Activated naive CD4-positive, alpha-beta T cell treated with anti-CD3 and anti-CD28 coated beads, Interleukin-2, amount 50 U/mL, for 24 hours (primary cell): ENCODE results near the gene ANKRD16.
"Not testable (repeated sequence)": the region's sequence is repeated elsewhere in the genome, so short reads cannot be mapped to it uniquely, and the experiment has no call there.

Experiments used
- H3K27ac Mint-ChIP-seq: one replicate; pipeline ENCODE4 v1.8.0; 2021; ENCODE audit warnings: mild to moderate bottlenecking, mixed read lengths
- H3K27me3 Mint-ChIP-seq: one replicate; pipeline ENCODE4 v1.8.0; 2021; ENCODE audit warnings: mixed read lengths
- H3K36me3 Mint-ChIP-seq: one replicate; pipeline ENCODE4 v1.8.0; 2021; ENCODE audit warnings: mixed read lengths
- H3K4me1 Mint-ChIP-seq: one replicate; pipeline ENCODE4 v1.8.0; 2021; ENCODE audit warnings: mixed read lengths
- H3K4me3 Mint-ChIP-seq: one replicate; pipeline ENCODE4 v1.8.0; 2021; ENCODE audit warnings: mild to moderate bottlenecking, mixed read lengths
- H3K9me3 Mint-ChIP-seq: one replicate; pipeline ENCODE4 v1.8.0; 2021; ENCODE audit warnings: mixed read lengths

The ANKRD16 gene

DNA sequence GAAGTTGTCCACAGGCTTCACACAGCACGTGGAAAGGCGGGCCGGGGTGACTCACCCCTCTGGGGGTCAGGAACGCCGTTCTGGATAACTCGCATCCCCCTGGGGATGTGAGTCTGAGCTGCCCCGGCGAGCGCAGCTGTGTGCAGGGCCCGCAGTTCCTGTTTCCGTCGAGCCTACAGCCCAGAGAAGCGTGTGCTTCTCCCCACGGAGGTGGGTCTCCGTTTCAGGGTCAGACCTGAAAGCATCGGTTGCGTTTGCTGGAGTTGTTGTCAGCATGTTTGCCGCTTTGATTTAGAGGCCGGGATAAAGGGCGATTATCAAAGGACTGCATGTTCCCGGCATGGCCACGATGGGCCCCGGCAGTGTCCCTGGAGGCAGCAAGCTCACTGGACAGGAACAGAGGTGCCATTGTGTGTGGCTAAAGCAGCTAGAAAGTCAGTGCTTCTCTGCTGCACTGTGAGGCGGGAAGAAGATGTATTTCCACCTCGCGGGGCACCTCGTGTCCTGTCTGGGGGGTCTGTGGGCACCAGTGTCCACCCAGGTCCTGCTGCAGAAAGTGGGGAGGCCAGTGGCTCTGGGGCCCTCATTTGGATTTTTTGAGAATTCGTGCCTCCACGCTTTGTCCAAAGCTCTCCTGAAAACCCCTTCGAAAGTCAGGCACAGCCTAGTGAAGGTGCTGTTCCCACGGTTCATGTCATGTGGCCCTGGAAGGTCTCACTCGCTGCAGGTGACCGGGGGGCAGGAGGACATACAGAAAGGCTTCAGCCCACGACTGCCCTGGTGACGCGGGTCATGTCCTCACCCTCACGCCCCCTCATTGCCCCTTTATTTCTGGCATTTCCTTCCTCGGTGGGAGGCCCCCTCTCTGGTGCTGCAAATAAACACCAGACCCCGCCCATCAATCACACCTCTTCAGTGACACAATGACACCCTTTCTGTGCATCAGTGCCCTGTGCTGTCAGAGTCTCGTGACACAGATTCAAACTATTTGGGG is 49.1 kb downstream of the ANKRD16 start:
- Mint-ChIP-seq H3K4me1 (peaks cover 11% of the 10 kb centered on the region), H3K27me3 (no peaks in the 10 kb centered on the region), H3K9me3 (no peaks in the 10 kb centered on the region), H3K4me3 (no peak overlapping the region), H3K27ac (no peak overlapping the region), H3K36me3 (no peaks in the 10 kb centered on the region)

DNA sequence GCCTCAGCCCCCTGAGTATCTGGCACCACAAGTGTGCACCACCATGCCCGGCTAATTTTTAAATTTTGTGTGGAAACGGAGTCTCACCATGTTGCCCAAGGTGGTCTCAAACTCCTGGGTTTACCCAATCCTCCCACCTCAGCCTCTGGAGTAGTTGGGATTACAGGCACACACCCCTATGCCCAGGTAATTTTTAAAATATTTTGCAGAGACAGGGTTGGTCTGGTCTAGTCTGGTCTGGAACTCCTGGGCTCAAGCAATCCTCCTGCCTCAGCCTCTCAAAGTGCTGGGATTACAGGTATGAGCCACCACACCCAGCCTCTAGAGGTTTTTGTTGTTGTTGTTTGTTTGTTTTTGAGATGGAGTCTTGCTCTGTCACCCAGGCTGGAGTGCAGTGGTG is 53.5 kb downstream of the ANKRD16 start:
- H3K36me3 Mint-ChIP-seq, H3K4me1 Mint-ChIP-seq, H3K9me3 Mint-ChIP-seq, H3K27me3 Mint-ChIP-seq, H3K4me3 Mint-ChIP-seq, H3K27ac Mint-ChIP-seq: not testable (repeated sequence)

DNA sequence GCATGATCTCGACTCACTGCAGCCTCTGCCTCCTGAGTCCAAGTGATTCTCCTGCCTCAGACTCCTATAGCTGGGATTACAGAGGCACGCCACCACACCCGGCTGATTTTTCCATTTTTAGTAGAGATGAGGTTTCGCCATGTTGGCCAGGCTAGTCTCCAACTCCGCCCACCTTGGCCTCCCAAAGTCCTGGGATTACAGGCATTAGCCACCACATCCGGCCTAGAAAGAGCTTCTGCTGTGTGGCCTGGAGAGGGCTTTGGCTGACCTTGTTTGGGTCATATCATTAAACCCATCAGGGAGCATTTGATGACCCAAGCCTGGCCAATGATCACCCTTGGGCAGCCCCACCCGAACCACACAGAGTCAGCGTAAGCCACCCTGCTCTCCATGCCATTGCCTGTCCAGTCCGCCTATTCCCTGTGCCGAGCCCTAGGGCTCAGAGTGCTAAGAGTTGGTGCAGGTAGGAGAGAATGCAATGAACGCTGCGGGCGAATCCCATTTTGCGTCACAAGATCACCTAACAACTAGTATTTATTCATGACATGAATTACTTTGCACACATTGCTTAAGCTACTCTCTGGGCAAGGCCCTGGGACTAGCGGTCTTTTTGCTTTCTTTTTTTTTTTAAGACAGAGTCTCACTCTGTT is 54.1 kb downstream of the ANKRD16 start:
- Mint-ChIP-seq H3K27me3 (no peaks in the 10 kb centered on the region), H3K9me3 (no peaks in the 10 kb centered on the region), H3K36me3 (no peaks in the 10 kb centered on the region), H3K27ac (no peak overlapping the region), H3K4me1 (no peaks in the 10 kb centered on the region), H3K4me3 (no peak overlapping the region)

DNA sequence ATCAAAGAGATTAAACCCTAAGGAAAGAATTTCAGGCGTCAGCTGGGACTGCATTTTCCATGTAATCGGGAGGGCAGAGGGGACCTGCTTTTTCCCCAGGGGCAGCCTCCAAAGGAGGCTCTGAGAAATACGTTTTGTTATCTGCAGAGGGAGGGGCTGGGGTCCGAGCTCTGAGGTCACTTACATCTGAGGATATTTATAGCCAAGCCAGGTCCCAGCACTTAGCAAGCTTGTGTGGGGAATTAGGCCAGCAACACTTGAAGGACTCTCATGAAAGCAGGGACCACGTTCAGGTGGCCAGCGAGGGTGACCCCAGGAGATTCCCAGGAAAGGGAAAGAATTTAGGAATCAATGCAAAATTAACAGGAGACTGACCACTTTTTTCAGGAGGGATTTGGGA is 55.9 kb downstream of the ANKRD16 start:
- no peaks in the 10 kb centered on the region for H3K36me3 Mint-ChIP-seq
- no peaks in the 10 kb centered on the region for H3K9me3 Mint-ChIP-seq
- no peak overlapping the region for H3K27ac Mint-ChIP-seq
- no peaks in the 10 kb centered on the region for H3K27me3 Mint-ChIP-seq
- no peak overlapping the region for H3K4me3 Mint-ChIP-seq
- no peaks in the 10 kb centered on the region for H3K4me1 Mint-ChIP-seq

DNA sequence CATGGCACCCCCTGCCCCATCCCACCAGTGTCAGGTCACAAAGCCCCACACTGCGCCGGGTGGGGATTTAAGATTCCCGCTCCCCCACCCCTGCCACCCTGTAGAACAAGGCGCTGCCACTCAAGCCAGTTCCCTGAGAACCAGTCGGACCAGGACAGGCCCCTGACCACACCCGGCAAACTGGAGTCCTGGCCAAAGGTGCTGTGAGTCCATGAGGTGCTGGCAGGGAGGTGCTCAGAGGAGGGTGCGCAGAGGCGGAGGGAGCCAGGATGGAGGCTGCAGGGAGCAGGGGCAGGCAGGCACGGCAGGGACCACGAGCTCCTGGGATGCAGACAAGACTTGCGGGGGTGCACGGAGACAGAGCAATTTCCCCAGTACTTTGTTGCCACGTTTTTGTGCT is 56.7 kb downstream of the ANKRD16 start:
- H3K4me3 Mint-ChIP-seq = no peak overlapping the region
- no peaks in the 10 kb centered on the region for H3K27me3 Mint-ChIP-seq
- H3K27ac Mint-ChIP-seq = no peak overlapping the region
- no peaks in the 10 kb centered on the region for H3K9me3 Mint-ChIP-seq
- H3K36me3 Mint-ChIP-seq = no peaks in the 10 kb centered on the region
- H3K4me1 Mint-ChIP-seq = no peaks in the 10 kb centered on the region

DNA sequence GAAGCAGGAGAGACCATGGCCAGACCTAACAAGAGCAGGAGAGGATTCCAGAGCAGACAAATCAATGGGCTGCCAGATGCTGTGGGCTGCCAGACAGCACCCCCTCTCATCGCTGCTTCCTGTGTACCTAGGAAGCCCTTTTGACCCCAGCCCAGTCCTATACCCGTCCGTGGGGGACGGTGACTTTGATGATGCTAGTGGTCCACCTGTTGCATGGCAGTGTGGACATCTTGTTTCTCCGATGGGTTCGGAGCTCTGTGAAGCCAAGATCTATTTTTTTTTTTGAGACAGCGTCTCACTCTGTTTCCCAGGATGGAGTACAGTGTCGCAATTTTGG is 58.3 kb downstream of the ANKRD16 start:
- Mint-ChIP-seq H3K4me3 (no peak overlapping the region), H3K4me1 (no peaks in the 10 kb centered on the region), H3K27ac (no peak overlapping the region), H3K9me3 (no peaks in the 10 kb centered on the region), H3K36me3 (no peaks in the 10 kb centered on the region), H3K27me3 (no peaks in the 10 kb centered on the region)

DNA sequence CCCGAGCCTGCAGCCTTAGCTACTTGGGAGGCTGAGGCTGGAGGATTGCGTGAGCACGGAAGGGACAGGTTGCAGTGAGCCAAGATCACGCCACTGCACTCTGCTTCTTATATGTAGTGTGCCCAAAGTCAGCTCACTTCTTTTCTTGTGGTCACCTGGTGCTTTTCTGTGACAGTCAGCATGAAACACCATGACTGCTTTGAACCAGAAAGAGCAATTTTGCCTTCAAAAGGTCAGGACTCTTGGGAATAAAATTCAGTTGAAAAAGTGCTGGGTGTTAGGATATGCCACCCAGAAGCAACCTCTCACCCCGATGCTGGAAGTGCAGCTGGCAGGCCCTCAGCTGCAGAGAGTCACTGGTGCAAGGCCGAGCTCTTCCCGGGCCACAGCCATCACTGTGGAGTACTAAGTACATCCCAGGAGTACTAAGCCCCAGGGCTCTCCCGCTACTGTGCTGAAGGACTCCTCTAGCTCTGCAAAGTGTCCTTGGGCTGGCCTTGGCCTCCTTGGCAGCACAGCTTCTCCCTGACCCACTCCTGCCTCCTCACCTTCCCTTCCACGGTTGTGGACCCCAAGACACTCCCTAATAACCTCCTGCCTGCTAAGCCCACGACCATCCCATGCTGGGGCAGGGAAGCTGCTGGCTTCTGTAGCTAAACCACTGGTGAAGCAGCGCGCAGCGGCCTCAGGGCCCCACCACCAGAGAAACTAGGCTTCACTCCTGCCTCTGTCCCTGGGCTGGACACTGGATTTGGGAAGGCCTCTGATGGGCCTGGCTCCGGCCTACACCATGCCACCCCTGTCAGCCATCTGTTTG is 58.9 kb downstream of the ANKRD16 start:
- Mint-ChIP-seq H3K9me3 (no peaks in the 10 kb centered on the region), H3K36me3 (no peaks in the 10 kb centered on the region), H3K4me1 (no peaks in the 10 kb centered on the region), H3K4me3 (no peak overlapping the region), H3K27me3 (no peaks in the 10 kb centered on the region), H3K27ac (no peak overlapping the region)

DNA sequence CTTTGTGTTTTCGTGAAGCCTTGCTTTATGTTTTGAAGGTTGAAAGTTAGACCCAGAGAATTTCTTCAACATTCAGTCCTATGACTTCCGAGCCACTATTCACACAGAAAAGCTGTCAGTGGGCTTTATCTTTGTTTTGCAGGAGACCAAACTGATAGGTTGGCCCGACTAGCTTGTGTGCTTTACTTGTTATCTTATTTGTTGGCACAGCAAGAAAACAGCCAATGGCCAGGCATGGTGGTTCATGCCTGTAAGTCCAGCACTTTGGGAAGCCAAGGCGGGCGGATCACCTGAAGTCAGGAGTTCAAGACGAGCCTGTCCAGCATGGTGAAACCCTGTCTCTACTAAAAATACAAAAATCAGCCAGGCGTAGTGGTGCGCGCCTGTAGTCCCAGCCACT is 60.4 kb downstream of the ANKRD16 start:
- Mint-ChIP-seq H3K27me3 (no peaks in the 10 kb centered on the region), H3K9me3 (no peaks in the 10 kb centered on the region), H3K4me3 (no peak overlapping the region), H3K36me3 (no peaks in the 10 kb centered on the region), H3K27ac (no peak overlapping the region), H3K4me1 (no peaks in the 10 kb centered on the region)

DNA sequence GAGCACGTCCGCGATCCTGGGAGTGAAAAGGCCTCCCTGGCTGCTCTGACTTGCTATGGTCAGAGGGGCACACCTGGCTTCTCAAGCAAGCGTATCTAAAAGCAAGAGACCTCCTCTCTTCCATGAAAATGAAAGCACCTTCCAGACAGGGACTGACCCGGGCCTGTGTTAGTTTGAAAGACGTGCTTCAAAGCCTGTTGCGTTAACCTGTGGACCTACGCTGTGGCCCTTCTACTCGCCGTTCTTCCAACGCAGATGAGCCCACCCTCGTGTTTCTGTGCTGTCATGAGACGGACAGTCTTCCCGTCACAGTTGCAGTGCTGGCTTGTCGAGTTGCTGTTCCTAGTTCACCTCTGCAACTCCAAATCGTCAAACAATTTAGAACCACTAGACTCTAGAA is 61.0 kb downstream of the ANKRD16 start:
- H3K4me3 Mint-ChIP-seq = no peak overlapping the region
- no peaks in the 10 kb centered on the region for H3K27me3 Mint-ChIP-seq
- no peaks in the 10 kb centered on the region for H3K9me3 Mint-ChIP-seq
- H3K36me3 Mint-ChIP-seq = no peaks in the 10 kb centered on the region
- H3K4me1 Mint-ChIP-seq = no peaks in the 10 kb centered on the region
- no peak overlapping the region for H3K27ac Mint-ChIP-seq

DNA sequence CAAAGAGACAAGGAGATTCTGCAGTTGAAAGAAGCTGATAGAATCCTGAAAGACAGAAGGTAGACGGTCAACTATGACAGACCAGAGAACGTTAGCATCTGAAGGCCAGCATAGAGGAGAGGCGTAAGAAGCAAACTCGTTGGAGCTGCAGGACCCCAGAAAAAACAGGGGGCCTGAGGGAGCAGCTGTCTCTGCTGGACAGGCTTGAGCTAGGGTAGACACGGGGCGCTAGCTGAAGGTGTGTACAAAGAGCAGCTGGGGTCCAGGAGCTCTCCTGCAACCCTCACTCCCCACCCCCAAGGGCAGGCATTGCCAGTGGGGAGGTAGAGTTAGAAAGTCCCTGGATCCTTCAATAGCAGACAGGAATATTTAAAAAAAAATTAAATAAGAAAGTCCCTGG is 61.9 kb downstream of the ANKRD16 start:
- H3K36me3 Mint-ChIP-seq = no peaks in the 10 kb centered on the region
- no peak overlapping the region for H3K27ac Mint-ChIP-seq
- H3K27me3 Mint-ChIP-seq = no peaks in the 10 kb centered on the region
- H3K4me3 Mint-ChIP-seq = no peak overlapping the region
- H3K9me3 Mint-ChIP-seq = no peaks in the 10 kb centered on the region
- no peaks in the 10 kb centered on the region for H3K4me1 Mint-ChIP-seq

DNA sequence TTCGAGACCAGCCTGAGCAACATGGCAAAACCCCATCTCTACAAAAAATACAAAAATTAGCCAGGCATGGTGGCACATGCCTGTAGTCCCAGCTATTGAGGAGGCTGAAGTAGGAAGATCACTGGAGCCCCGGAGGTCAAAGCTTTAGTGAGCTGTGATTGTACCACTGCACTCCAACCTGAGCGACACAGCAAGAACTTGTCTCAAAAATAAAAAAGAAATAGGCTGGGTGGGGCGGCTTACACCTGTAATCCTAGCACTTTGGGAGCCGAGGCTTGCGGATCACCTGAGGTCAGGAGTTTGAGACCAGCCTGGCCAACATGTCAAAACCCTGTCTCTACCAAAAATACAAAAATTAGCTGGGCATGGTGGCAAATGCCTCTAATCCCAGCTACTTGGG is 63.2 kb downstream of the ANKRD16 start:
- not testable (repeated sequence) for H3K27ac Mint-ChIP-seq, H3K4me3 Mint-ChIP-seq, H3K4me1 Mint-ChIP-seq, H3K9me3 Mint-ChIP-seq, H3K36me3 Mint-ChIP-seq, H3K27me3 Mint-ChIP-seq

DNA sequence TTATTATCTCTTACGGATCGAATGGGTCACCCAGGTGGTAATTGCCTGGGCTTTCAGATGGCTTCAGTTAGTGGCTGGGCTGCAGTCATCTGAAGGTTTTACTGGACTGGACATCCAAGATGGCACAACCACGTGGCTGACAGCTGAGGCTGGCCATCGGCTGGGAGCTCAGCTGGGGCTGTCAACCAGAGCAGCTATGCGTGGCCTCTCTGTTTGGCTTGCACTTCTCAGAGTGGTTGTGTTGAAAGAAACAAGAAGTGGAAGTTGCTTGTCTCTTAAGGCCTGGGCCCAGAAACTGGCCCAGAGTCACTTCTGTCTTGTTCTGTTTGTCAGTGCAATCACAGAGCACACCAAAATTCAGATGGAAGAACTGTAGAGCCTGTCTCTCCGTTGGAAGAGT is 70.8 kb downstream of the ANKRD16 start:
- no peaks in the 10 kb centered on the region for H3K27me3 Mint-ChIP-seq
- no peak overlapping the region for H3K27ac Mint-ChIP-seq
- H3K9me3 Mint-ChIP-seq = peaks cover 5% of the 10 kb centered on the region
- no peak overlapping the region for H3K4me3 Mint-ChIP-seq
- peaks cover 46% of the 10 kb centered on the region for H3K4me1 Mint-ChIP-seq
- H3K36me3 Mint-ChIP-seq = peaks cover 9% of the 10 kb centered on the region

DNA sequence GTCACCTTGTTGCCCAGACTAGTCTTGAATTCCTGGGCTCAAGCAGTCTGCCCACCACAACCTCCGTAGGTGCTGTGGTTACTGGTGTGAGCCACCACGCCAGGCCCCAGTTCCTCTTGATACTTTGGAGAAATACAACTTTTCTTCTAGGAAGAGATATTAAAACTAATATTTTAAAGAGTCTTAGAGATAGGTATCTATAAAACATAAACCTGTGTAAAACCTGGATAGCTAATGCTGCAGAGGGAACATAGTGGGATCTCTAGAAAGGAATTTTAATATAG is 71.7 kb downstream of the ANKRD16 start:
- no peak overlapping the region for H3K4me3 Mint-ChIP-seq

DNA sequence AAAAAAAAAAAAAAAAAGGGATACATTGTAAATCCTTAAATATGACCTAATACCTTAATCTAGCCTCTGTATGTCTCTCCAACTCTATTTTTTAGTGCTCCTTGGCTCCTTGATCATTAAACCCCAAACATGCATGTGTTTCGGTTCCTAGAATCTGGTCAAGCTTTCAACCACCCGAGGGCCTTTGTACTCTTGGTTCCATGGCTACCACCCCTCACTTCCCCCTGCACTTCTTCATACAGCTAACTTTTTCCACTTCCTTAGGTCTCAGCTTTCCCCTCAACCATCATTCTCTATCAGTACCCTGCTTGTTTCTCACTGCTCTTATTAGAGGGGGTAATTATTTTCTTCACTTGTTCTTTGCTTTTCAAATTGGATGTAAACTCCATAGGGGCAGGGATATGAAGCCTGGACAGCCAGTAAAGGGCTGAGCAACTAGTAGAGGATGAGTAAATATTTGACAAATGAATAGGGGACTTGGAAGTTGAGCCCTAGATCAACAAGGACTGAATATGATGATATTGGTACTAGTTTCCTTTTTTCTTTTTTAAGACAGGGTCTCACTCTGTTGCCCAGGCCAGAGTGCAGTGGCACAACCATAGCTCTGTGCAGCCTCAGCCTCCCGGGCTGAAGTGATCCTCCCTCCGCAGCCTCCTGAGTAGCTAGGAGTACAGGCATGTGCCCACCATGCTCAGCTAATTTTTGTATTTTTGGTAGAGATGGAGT is 72.2 kb downstream of the ANKRD16 start:
- Mint-ChIP-seq H3K27me3 (no peaks in the 10 kb centered on the region), H3K9me3 (peaks cover 5% of the 10 kb centered on the region), H3K4me3 (peak overlapping the region; percentile 56), H3K27ac (peak overlapping the region; percentile 96), H3K4me1 (peaks cover 46% of the 10 kb centered on the region), H3K36me3 (peaks cover 9% of the 10 kb centered on the region)

More for the DNA sequence above, 71.7 kb downstream of the ANKRD16 start:
- Mint-ChIP-seq H3K36me3 (peaks cover 9% of the 10 kb centered on the region), H3K27me3 (no peaks in the 10 kb centered on the region), H3K9me3 (peaks cover 5% of the 10 kb centered on the region), H3K4me1 (peaks cover 46% of the 10 kb centered on the region), H3K27ac (no peak overlapping the region)

DNA sequence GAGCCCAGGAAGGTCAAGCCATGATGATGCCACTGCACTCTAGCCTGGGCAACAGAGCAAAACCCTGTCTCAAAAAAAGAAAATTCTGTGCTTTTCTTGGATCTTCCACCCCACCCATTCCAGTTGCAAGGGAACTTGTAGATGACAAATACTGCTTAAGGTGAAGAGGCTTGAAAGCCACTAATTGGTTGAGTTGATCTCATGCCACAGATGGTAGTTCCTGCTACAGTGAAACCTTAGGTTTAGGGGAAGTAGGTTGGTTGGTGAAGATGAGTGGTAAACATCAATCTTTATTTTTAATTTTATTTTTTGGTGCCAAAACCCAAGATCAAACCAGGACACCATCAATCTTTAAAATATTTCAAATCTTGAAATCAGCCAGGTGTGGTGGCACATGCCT is 73.5 kb downstream of the ANKRD16 start:
- Mint-ChIP-seq H3K9me3 (peaks cover 5% of the 10 kb centered on the region), H3K4me1 (peaks cover 58% of the 10 kb centered on the region), H3K27ac (peak overlapping the region; percentile 4), H3K27me3 (no peaks in the 10 kb centered on the region), H3K36me3 (peaks cover 12% of the 10 kb centered on the region), H3K4me3 (no peak overlapping the region)
